ENCODE data around the gene GPBP1. TPM values are rescaled to one million over a fixed set of nuclear protein-coding genes. Genes with fewer than 3 reads are reported as not detected.

The GPBP1 gene
- total and polyA plus RNA-seq, 2 of the 4 experiments (the other 2 are of a cell fraction) = 24.3 to 29.2 TPM

DNA sequence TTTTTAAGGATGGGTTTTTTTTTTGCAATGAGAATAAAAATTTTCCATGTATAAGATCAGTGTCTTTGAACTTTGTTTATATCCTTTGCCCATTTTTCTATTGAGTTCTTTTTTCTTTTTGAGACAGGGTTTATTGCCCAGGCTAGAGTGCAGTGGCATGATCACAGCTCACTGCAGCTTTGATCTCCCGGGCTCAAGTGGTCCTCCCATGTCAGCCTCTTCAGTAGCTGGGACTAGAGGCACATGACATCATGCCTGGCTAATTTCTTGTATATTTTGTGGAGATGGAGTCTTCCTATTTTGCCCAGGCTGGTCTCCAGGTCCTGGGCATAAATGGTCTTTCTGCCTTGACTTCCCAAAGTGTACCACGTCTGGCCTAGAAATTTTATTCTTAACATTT lies 21.2 kb downstream of the GPBP1 start:
- H4K5ac ChIP-seq (ENCODE audit: low read depth, low read length) = no peak overlapping the region
- no peak overlapping the region for H3K18ac ChIP-seq (ENCODE audit: low read depth, low read length)
- peaks cover 11% of the 10 kb centered on the region for H3K9me1 ChIP-seq (ENCODE audit: insufficient read depth, low read length)
- no peaks in the 10 kb centered on the region; the same call in 1 of the 2 replicates for H3K4me1 ChIP-seq (ENCODE audit: control insufficient read depth, insufficient read depth, low read length)
- DNase-seq (no peak), ATAC-seq (ENCODE audit: low read depth) (no peak)
- H3K36me3 ChIP-seq (ENCODE audit: control insufficient read depth, insufficient read depth, low read length) = peaks cover 8% of the 10 kb centered on the region
- no peak overlapping the region for H3K27ac ChIP-seq (ENCODE audit: insufficient read depth, low read length)
- H3K4me3 ChIP-seq (ENCODE audit: insufficient read depth, low read depth, low read length) = no peak overlapping the region
- in situ Hi-C loops (cut with MboI; ENCODE audit: low sequenced_read_pairs) (no loop called here), intact Hi-C loops (cut with micrococcal nuclease) (no loop called here), dilution Hi-C loops (cut with HindIII; ENCODE audit: low sequenced_read_pairs, unreplicated experiment) (no loop called here)
- no peak overlapping the region for H3K14ac ChIP-seq (replicated peaks; ENCODE audit: low read depth, low read length)
- peaks cover 72% of the 10 kb centered on the region for H4K20me1 ChIP-seq (ENCODE audit: insufficient read depth, low read length)
- peaks cover 8 to 65% of the 10 kb centered on the region in 2 experiments for H3K79me1 ChIP-seq (ENCODE audit: low read depth in 1 of 2, low read length in 2 of 2)
- H3K4me2 ChIP-seq (ENCODE audit: low read depth, low read length) = no peak overlapping the region
- H2AK9ac ChIP-seq (replicated peaks; ENCODE audit: low read depth, low read length, poor library complexity) = no peak overlapping the region
- H3K23ac ChIP-seq (ENCODE audit: low read depth, low read length) = no peak overlapping the region
- no peak overlapping the region for H3K4ac ChIP-seq (ENCODE audit: low read depth, low read length)
- H3K56ac ChIP-seq (ENCODE audit: extremely low read depth, insufficient read depth, low read length) = no peak overlapping the region
- no peak overlapping the region for H4K8ac ChIP-seq (ENCODE audit: low read depth in 2 of 2, low read length in 2 of 2)
- WGBS, 2 experiments (ENCODE audit: extremely low coverage in 2 of 2, insufficient read length in 1 of 2) = 60% methylated on average over 1 of the region's 2 CpGs; no CpG with 5 or more reads in 1 of the 2 experiments
- H2AK5ac ChIP-seq (ENCODE audit: low read depth, low read length) = no peak overlapping the region
- no peaks in the 10 kb centered on the region for H3K9me3 ChIP-seq (ENCODE audit: control insufficient read depth, insufficient read depth, low read length)
- ChIA-PET POLR2A (ENCODE audit: unreplicated experiment) (no interaction called here), CTCF (interaction anchor here (0.6 to 1.2 kb wide), 2 partner anchors 35 to 1136 kb away, joined by 3 read pairs; no protein-coding TSS in a partner anchor)
- no peak overlapping the region for H4K91ac ChIP-seq (ENCODE audit: insufficient read depth, low read depth, low read length)
- no peak overlapping the region for H2BK15ac ChIP-seq (ENCODE audit: low read depth, low read length)
- no peak overlapping the region for H2BK120ac ChIP-seq (ENCODE audit: low read depth, low read length)
- H2AFZ ChIP-seq (replicated peaks; ENCODE audit: low read length, poor library complexity) = no peak overlapping the region
- H2BK5ac ChIP-seq (ENCODE audit: low read depth, low read length, poor library complexity, severe bottlenecking) = no peak overlapping the region
- H3K9ac ChIP-seq (ENCODE audit: low read depth, low read length) = no peak overlapping the region
- no peak overlapping the region for H2BK20ac ChIP-seq (ENCODE audit: low read depth, low read length)
- BruUV-seq (replicated peaks) = no TSS peak
- TF ChIP-seq CHD1 (IDR thresholded peaks at IDR 0.05; ENCODE audit: low read depth, low read length) (no peak), RCOR1 (IDR thresholded peaks at IDR 0.05; ENCODE audit: insufficient replicate concordance, low read length) (no peak), RFX5 (IDR thresholded peaks at IDR 0.05; ENCODE audit: low read depth, low read length) (no peak), SMC3 (IDR thresholded peaks at IDR 0.05; ENCODE audit: low read depth, low read length) (no peak), BHLHE40 (IDR thresholded peaks at IDR 0.05; ENCODE audit: low read depth, low read length) (no peak), NFE2L2 (IDR thresholded peaks at IDR 0.05; ENCODE audit: low read depth, low read length) (no peak), CEBPB (IDR thresholded peaks at IDR 0.05; ENCODE audit: low read depth, low read length) (no peak), MXI1 (IDR thresholded peaks at IDR 0.05; ENCODE audit: borderline replicate concordance, low read depth, low read length) (no peak), POLR2A (IDR thresholded peaks at IDR 0.05; ENCODE audit: low read depth, low read length) (no peak), RAD21 (IDR thresholded peaks at IDR 0.05; ENCODE audit: low read length) (no peak), MAZ (IDR thresholded peaks at IDR 0.05; ENCODE audit: borderline replicate concordance, low read depth, low read length) (no peak), FOS (IDR thresholded peaks at IDR 0.05; ENCODE audit: low read depth, low read length) (no peak), ELK1 (IDR thresholded peaks at IDR 0.05; ENCODE audit: borderline replicate concordance, low read depth, low read length) (no peak), MAFK (IDR thresholded peaks at IDR 0.05; ENCODE audit: low read depth, low read length) (no peak)
- TF ChIP-seq, protein P1, sequence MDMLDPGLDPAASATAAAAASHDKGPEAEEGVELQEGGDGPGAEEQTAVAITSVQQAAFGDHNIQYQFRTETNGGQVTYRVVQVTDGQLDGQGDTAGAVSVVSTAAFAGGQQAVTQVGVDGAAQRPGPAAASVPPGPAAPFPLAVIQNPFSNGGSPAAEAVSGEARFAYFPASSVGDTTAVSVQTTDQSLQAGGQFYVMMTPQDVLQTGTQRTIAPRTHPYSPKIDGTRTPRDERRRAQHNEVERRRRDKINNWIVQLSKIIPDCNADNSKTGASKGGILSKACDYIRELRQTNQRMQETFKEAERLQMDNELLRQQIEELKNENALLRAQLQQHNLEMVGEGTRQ (IDR thresholded peaks at IDR 0.05; ENCODE audit: low read depth, low read length) = no peak
- TF ChIP-seq, protein P2, sequence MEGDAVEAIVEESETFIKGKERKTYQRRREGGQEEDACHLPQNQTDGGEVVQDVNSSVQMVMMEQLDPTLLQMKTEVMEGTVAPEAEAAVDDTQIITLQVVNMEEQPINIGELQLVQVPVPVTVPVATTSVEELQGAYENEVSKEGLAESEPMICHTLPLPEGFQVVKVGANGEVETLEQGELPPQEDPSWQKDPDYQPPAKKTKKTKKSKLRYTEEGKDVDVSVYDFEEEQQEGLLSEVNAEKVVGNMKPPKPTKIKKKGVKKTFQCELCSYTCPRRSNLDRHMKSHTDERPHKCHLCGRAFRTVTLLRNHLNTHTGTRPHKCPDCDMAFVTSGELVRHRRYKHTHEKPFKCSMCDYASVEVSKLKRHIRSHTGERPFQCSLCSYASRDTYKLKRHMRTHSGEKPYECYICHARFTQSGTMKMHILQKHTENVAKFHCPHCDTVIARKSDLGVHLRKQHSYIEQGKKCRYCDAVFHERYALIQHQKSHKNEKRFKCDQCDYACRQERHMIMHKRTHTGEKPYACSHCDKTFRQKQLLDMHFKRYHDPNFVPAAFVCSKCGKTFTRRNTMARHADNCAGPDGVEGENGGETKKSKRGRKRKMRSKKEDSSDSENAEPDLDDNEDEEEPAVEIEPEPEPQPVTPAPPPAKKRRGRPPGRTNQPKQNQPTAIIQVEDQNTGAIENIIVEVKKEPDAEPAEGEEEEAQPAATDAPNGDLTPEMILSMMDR (conservative IDR thresholded peaks at IDR 0.05; ENCODE audit: low read depth, low read length) = no peak
- no peaks in the 10 kb centered on the region for H3K27me3 ChIP-seq (ENCODE audit: control insufficient read depth, insufficient read depth, low read length)
